OCI-LY7 (cell line): ENCODE data around the gene PTPRF. TPM values are rescaled to one million over a fixed set of nuclear protein-coding genes. Genes with fewer than 3 reads are reported as not detected.

Experiments
- BruUV-seq: library from RNA; stranded (reverse); fragments of 400-500 nt; replicated peaks from 2 replicates; lab custom pipeline; 2021; lab: Mats Ljungman, UMichigan
- CTCF ChIA-PET: fragments of 300-600 bp; sonication (Branson Sonifier 250); formaldehyde crosslinking; loops from one replicate; lab custom pipeline; 2022; ENCODE audit warnings: antibody characterized with exemption; ENCODE audit not compliant: unreplicated experiment; lab: Charles Lee
- POLR2A ChIA-PET: fragments of 300-600 bp; sonication (Branson Sonifier 250); formaldehyde crosslinking; loops from one replicate; lab custom pipeline; 2022; ENCODE audit warnings: antibody characterized with exemption; lab: Charles Lee
- DNase-seq: peaks from one replicate; pipeline ENCODE4 v3.0.0-alpha.2; 2015; ENCODE audit warnings: low spot score
- H2AFZ ChIP-seq: fragments of 200-600 bp; sonication (generic), shearing (Covaris generic); 2 replicates; pipeline ENCODE4 v1.6.1; 2014; ENCODE audit warnings: mild to moderate bottlenecking, antibody characterized with exemption, low read length, moderate library complexity
- H3K27ac ChIP-seq: fragments of 200-600 bp; sonication (generic); 2 replicates; pipeline ENCODE4 v1.5.1; 2014; ENCODE audit warnings: mixed run types, low read depth, mild to moderate bottlenecking, moderate library complexity, low read length, inconsistent platforms; ENCODE audit not compliant: poor library complexity, severe bottlenecking
- H3K36me3 ChIP-seq: fragments of 200-600 bp; sonication (generic); 2 replicates; pipeline ENCODE4 v1.6.1; 2014; ENCODE audit warnings: mild to moderate bottlenecking, antibody characterized with exemption, low read length, moderate library complexity, mixed read lengths; ENCODE audit not compliant: insufficient read depth
- H3K4me1 ChIP-seq: fragments of 200-600 bp; sonication (generic); 2 replicates; pipeline ENCODE4 v1.5.1; 2014; ENCODE audit warnings: mild to moderate bottlenecking, low read length; ENCODE audit not compliant: insufficient read depth, poor library complexity, severe bottlenecking
- H3K4me2 ChIP-seq: fragments of 200-600 bp; sonication (generic); 2 replicates; pipeline ENCODE4 v1.6.1; 2014; ENCODE audit warnings: mild to moderate bottlenecking, low read length
- H3K4me3 ChIP-seq: fragments of 200-600 bp; sonication (generic); 2 replicates; pipeline ENCODE4 v1.5.1; 2014; ENCODE audit warnings: mild to moderate bottlenecking, low read depth, low read length; ENCODE audit not compliant: poor library complexity, severe bottlenecking
- H3K79me2 ChIP-seq: fragments of 200-600 bp; sonication (generic); 2 replicates; pipeline ENCODE4 v1.6.1; 2016; ENCODE audit warnings: low read depth, mild to moderate bottlenecking, low read length, moderate library complexity, mixed read lengths; ENCODE audit not compliant: insufficient read depth
- H3K9me2 ChIP-seq: fragments of 200-600 bp; sonication (generic); 2 replicates; pipeline ENCODE4 v1.6.1; 2016; ENCODE audit warnings: mild to moderate bottlenecking, low read length, mixed read lengths; ENCODE audit not compliant: insufficient read depth
- H3K9me3 ChIP-seq: fragments of 200-600 bp; sonication (generic); 2 replicates; pipeline ENCODE4 v1.6.1; 2014; ENCODE audit warnings: mild to moderate bottlenecking, mixed run types, low read length, mixed read lengths
- H4K20me1 ChIP-seq: fragments of 200-600 bp; sonication (generic); 2 replicates; pipeline ENCODE4 v1.6.1; 2014; ENCODE audit warnings: mild to moderate bottlenecking, antibody characterized with exemption, low read length, moderate library complexity, mixed read lengths; ENCODE audit not compliant: insufficient read depth
- CTCF ChIP-seq: fragments of 200-600 bp; sonication (generic); conservative IDR thresholded peaks from 2 replicates; pipeline ENCODE4 v1.5.1; 2014; ENCODE audit warnings: mild to moderate bottlenecking, antibody characterized with exemption, low read length, moderate library complexity, mixed read lengths
- EZH2phosphoT487 ChIP-seq: fragments of 200-600 bp; sonication (generic); IDR thresholded peaks from 2 replicates; pipeline ENCODE4 v1.6.1; 2018; ENCODE audit warnings: low read depth, borderline replicate concordance, mild to moderate bottlenecking, mixed run types, antibody characterized with exemption, low read length, moderate library complexity, mixed read lengths
- intact Hi-C: fragments of 100-400 bp; cut with micrococcal nuclease; formaldehyde crosslinking; loops from one replicate; pipeline ENCODE4 v1.10.0; 2022; ENCODE audit not compliant: unreplicated experiment
- total RNA-seq, 2 experiments: library from RNA; depleted of rRNA in 1 of 2; stranded (reverse); fragments of >200 nt in 1 of 2; shearing (Covaris generic) in 1 of 2; gene quantifications; 2 replicates each; pipeline ENCODE4 v1.2.3, GENCODE V29; 2014 to 2022

PTPRF gene
- total RNA-seq, 2 experiments from 2014 or later = 0.06 to 0.48 TPM

- H2AFZ ChIP-seq = no peak overlapping the region
- ChIA-PET CTCF (no interaction called here), POLR2A (no interaction called here)
- H3K79me2 ChIP-seq = no peaks in the 10 kb centered on the region
- H4K20me1 ChIP-seq = no peaks in the 10 kb centered on the region
- H3K4me1 ChIP-seq = no peaks in the 10 kb centered on the region
- H3K27ac ChIP-seq = no peak overlapping the region
- TF ChIP-seq CTCF (no peak), EZH2phosphoT487 (no peak)
- no peak overlapping the region for H3K4me3 ChIP-seq
- no TSS peak for BruUV-seq
- no peak for DNase-seq
- H3K9me3 ChIP-seq = no peaks in the 10 kb centered on the region
- H3K4me2 ChIP-seq = no peak overlapping the region
- intact Hi-C loops = no loop called here
- H3K9me2 ChIP-seq = no peaks in the 10 kb centered on the region
- H3K36me3 ChIP-seq = no peaks in the 10 kb centered on the region
Observed at GRCh38 chr1:43560286-43560685, 29.6 kb downstream of the PTPRF start.

GRCh38 chr1:43563876-43564539 is 33.3 kb downstream of the PTPRF start:
- TF ChIP-seq CTCF = no peak
- no peak for TF ChIP-seq EZH2phosphoT487
- intact Hi-C loops = no loop called here
- no peaks in the 10 kb centered on the region for H3K9me3 ChIP-seq
- no peaks in the 10 kb centered on the region for H4K20me1 ChIP-seq
- H2AFZ ChIP-seq = no peak overlapping the region
- POLR2A ChIA-PET = no interaction called here
- no peak overlapping the region for H3K4me3 ChIP-seq
- no peak overlapping the region for H3K27ac ChIP-seq
- H3K36me3 ChIP-seq = no peaks in the 10 kb centered on the region
- H3K9me2 ChIP-seq = no peaks in the 10 kb centered on the region
- H3K4me1 ChIP-seq = no peaks in the 10 kb centered on the region
- no peak for DNase-seq
- CTCF ChIA-PET = no interaction called here
- H3K79me2 ChIP-seq = no peaks in the 10 kb centered on the region
- no TSS peak for BruUV-seq
- no peak overlapping the region for H3K4me2 ChIP-seq

- BruUV-seq = no TSS peak
- H3K27ac ChIP-seq = no peak overlapping the region
- no peak overlapping the region for H2AFZ ChIP-seq
- H3K4me1 ChIP-seq = no peaks in the 10 kb centered on the region
- no peak for DNase-seq
- H3K9me3 ChIP-seq = no peaks in the 10 kb centered on the region
- intact Hi-C loops = no loop called here
- no peak overlapping the region for H3K4me3 ChIP-seq
- H3K79me2 ChIP-seq = no peaks in the 10 kb centered on the region
- no peaks in the 10 kb centered on the region for H3K36me3 ChIP-seq
- no peaks in the 10 kb centered on the region for H4K20me1 ChIP-seq
- ChIA-PET CTCF (no interaction called here), POLR2A (no interaction called here)
- no peak for TF ChIP-seq EZH2phosphoT487
- no peak for TF ChIP-seq CTCF
- no peak overlapping the region for H3K4me2 ChIP-seq
- no peaks in the 10 kb centered on the region for H3K9me2 ChIP-seq
Observed at GRCh38 chr1:43564551-43565348, 34.1 kb downstream of the PTPRF start.
